H1 (cell line): ENCODE data around the gene NLGN4X. TPM values are rescaled to one million over a fixed set of nuclear protein-coding genes. Genes with fewer than 3 reads are reported as not detected.

Experiments used
- CTCF ChIA-PET: fragments of 300-600 bp; sonication (Branson Sonifier 250); formaldehyde crosslinking; loops from one replicate; lab custom pipeline; 2021; ENCODE audit not compliant: partially characterized antibody; lab: Charles Lee
- POLR2A ChIA-PET: fragments of 300-600 bp; sonication (Branson Sonifier 250); formaldehyde crosslinking; loops from one replicate; lab custom pipeline; 2021; ENCODE audit warnings: inconsistent platforms; ENCODE audit not compliant: partially characterized antibody; lab: Charles Lee
- DNase-seq, 2 experiments: peaks; one replicate each; pipeline versions ENCODE4 v3.0.0 to v3.0.0-alpha.2; 2010 to 2022; ENCODE audit warnings: low spot score in 2 of 2, low read depth in 1 of 2, mixed read lengths in 1 of 2
- FAIRE-seq: peaks from 2 replicates; lab custom pipeline; 2011; peaks lifted over from hg19 to GRCh38; lab: Jason Lieb, UNC
- H2AFZ ChIP-seq: 2 replicates; pipeline ENCODE4 v1.8.1; 2012; ENCODE audit warnings: low read length, inconsistent platforms
- H2AK5ac ChIP-seq: 2 replicates; pipeline ENCODE4 v1.6.1; 2013; ENCODE audit warnings: low read depth, low read length
- H2BK120ac ChIP-seq: replicated peaks from 2 replicates; pipeline ENCODE3; 2013; ENCODE audit warnings: low read depth, low read length, inconsistent platforms
- H2BK12ac ChIP-seq: 2 replicates; pipeline ENCODE4 v1.6.1; 2013; ENCODE audit warnings: low read depth, low read length
- H2BK15ac ChIP-seq: 2 replicates; pipeline ENCODE4 v1.6.1; 2013; ENCODE audit warnings: low read length
- H2BK20ac ChIP-seq: 2 replicates; pipeline ENCODE4 v1.6.1; 2013; ENCODE audit warnings: low read length
- H2BK5ac ChIP-seq: 2 replicates; pipeline ENCODE4 v1.6.1; 2013; ENCODE audit warnings: low read depth, low read length
- H3K14ac ChIP-seq: 2 replicates; pipeline ENCODE4 v1.6.1; 2013; ENCODE audit warnings: inconsistent platforms; ENCODE audit not compliant: insufficient read length
- H3K18ac ChIP-seq: 2 replicates; pipeline ENCODE4 v1.6.1; 2013; ENCODE audit warnings: low read length; ENCODE audit errors: extremely low read depth
- H3K23ac ChIP-seq: 2 replicates; pipeline ENCODE4 v1.6.1; 2013; ENCODE audit warnings: inconsistent platforms; ENCODE audit not compliant: insufficient read length
- H3K23me2 ChIP-seq: 2 replicates; pipeline ENCODE4 v1.6.1; 2013; ENCODE audit warnings: low read depth, low read length
- H3K27ac ChIP-seq: 2 replicates; pipeline ENCODE4 v1.6.1; 2011; ENCODE audit warnings: low read depth, low read length, inconsistent platforms
- H3K27me3 ChIP-seq, 4 experiments: replicated peaks in 1 of 4; 1 replicate in 1 of 4; 2 replicates in 3 of 4; pipeline versions ENCODE4 v1.6.1 to v1.8.1; 2011 to 2013; ENCODE audit warnings: low read length in 3 of 4, mild to moderate bottlenecking in 3 of 4, inconsistent platforms in 2 of 4, mixed read lengths in 2 of 4, moderate library complexity in 1 of 4; ENCODE audit not compliant: control insufficient read depth in 3 of 4, insufficient read depth in 3 of 4; ENCODE audit errors: extremely low read depth in 1 of 4
- H3K36me3 ChIP-seq, 4 experiments: 2 replicates each; pipeline versions ENCODE4 v1.6.1 to v1.8.1; 2011 to 2013; ENCODE audit warnings: mild to moderate bottlenecking in 4 of 4, low read length in 3 of 4, moderate library complexity in 2 of 4, control low read depth in 1 of 4, inconsistent platforms in 1 of 4; ENCODE audit not compliant: insufficient read depth in 4 of 4, control insufficient read depth in 2 of 4
- H3K4ac ChIP-seq: replicated peaks from 2 replicates; pipeline ENCODE3; 2013; ENCODE audit warnings: low read length, low read depth, mixed read lengths, inconsistent platforms; ENCODE audit not compliant: insufficient read length
- H3K4me1 ChIP-seq, 4 experiments: replicated peaks in 1 of 4; 1 replicate in 1 of 4; 2 replicates in 3 of 4; pipeline versions ENCODE4 v1.6.1 to v1.8.1; 2011 to 2013; ENCODE audit warnings: low read length in 3 of 4, inconsistent platforms in 2 of 4, mixed read lengths in 1 of 4; ENCODE audit not compliant: insufficient read depth in 4 of 4, control insufficient read depth in 3 of 4
- H3K4me2 ChIP-seq, 2 experiments: 2 replicates each; pipeline versions ENCODE4 v1.6.1 to v1.8.1; 2011 to 2013; ENCODE audit warnings: low read depth in 2 of 2, low read length in 2 of 2, control low read depth in 1 of 2, inconsistent platforms in 1 of 2, mild to moderate bottlenecking in 1 of 2; ENCODE audit not compliant: insufficient read depth in 1 of 2
- H3K4me3 ChIP-seq, 4 experiments: fragments of 200-600, 300-600 bp in 1 of 4; sonication (generic), shearing (Covaris generic), sonication (Bioruptor Twin) in 1 of 4; 2 replicates each; pipeline versions ENCODE4 v1.5.1 to v1.8.1; 2011 to 2016; ENCODE audit warnings: low read length in 4 of 4, low read depth in 3 of 4, control low read depth in 2 of 4, inconsistent platforms in 2 of 4, mild to moderate bottlenecking in 2 of 4, mixed read lengths in 1 of 4, moderate library complexity in 1 of 4; ENCODE audit not compliant: insufficient read depth in 2 of 4; ENCODE audit errors: extremely low read depth in 1 of 4
- H3K56ac ChIP-seq: replicated peaks from 2 replicates; pipeline ENCODE3; 2013; ENCODE audit warnings: low read depth, mild to moderate bottlenecking, mixed read lengths, low read length, inconsistent platforms; ENCODE audit not compliant: insufficient read length
- H3K79me1 ChIP-seq: 2 replicates; pipeline ENCODE4 v1.6.1; 2013; ENCODE audit warnings: low read depth, low read length, control low read depth
- H3K79me2 ChIP-seq, 2 experiments: 2 replicates each; pipeline versions ENCODE4 v1.6.1 to v1.8.1; 2012 to 2013; ENCODE audit warnings: low read length in 2 of 2, mild to moderate bottlenecking in 2 of 2, inconsistent platforms in 1 of 2; ENCODE audit not compliant: insufficient read depth in 2 of 2, control insufficient read depth in 1 of 2
- H3K9ac ChIP-seq, 4 experiments: replicated peaks in 1 of 4; 1 replicate in 1 of 4; 2 replicates in 3 of 4; pipeline versions ENCODE4 v1.6.1 to v1.8.1; 2011 to 2013; ENCODE audit warnings: low read depth in 3 of 4, low read length in 3 of 4, control low read depth in 2 of 4, mild to moderate bottlenecking in 2 of 4, moderate library complexity in 2 of 4, inconsistent platforms in 1 of 4; ENCODE audit errors: extremely low read depth in 1 of 4
- H3K9me3 ChIP-seq, 2 experiments: 2 replicates each; pipeline versions ENCODE4 v1.6.1 to v1.8.1; 2012 to 2013; ENCODE audit warnings: mild to moderate bottlenecking in 2 of 2, moderate library complexity in 2 of 2, control low read depth in 1 of 2, inconsistent platforms in 1 of 2, low read depth in 1 of 2, low read length in 1 of 2, mixed read lengths in 1 of 2; ENCODE audit not compliant: insufficient read depth in 2 of 2
- H4K20me1 ChIP-seq, 2 experiments: replicated peaks in 1 of 2; 2 replicates each; pipeline versions ENCODE3 to v1.8.1; 2011 to 2013; ENCODE audit warnings: inconsistent platforms in 2 of 2, low read length in 2 of 2, mild to moderate bottlenecking in 1 of 2; ENCODE audit not compliant: insufficient read depth in 2 of 2, control insufficient read depth in 1 of 2
- H4K5ac ChIP-seq: 2 replicates; pipeline ENCODE4 v1.6.1; 2013; ENCODE audit warnings: low read length, low read depth, mixed read lengths, inconsistent platforms; ENCODE audit not compliant: insufficient read length
- H4K8ac ChIP-seq: 2 replicates; pipeline ENCODE4 v1.8.0; 2013; ENCODE audit warnings: mild to moderate bottlenecking, moderate library complexity, low read length, inconsistent platforms; ENCODE audit not compliant: insufficient read depth; ENCODE audit errors: extremely low read depth
- H4K91ac ChIP-seq: replicated peaks from 2 replicates; pipeline ENCODE3; 2013; ENCODE audit warnings: low read length, mixed read lengths, inconsistent platforms; ENCODE audit not compliant: insufficient read length
- CBX5 ChIP-seq: fragments of 300-800, 300-1000 bp; sonication (generic); IDR thresholded peaks from 2 replicates; pipeline ENCODE4 v1.7.1; 2016; ENCODE audit warnings: antibody characterized with exemption, low read length, low read depth
- TBP ChIP-seq: IDR thresholded peaks from 2 replicates; pipeline ENCODE4 v1.6.1; 2011; ENCODE audit warnings: low read depth, low read length, improper control_type of control experiment
- TCF12 ChIP-seq: IDR thresholded peaks from 2 replicates; pipeline ENCODE4 v1.6.1; 2011; ENCODE audit warnings: low read depth, mild to moderate bottlenecking, low read length
- WGBS, 2 experiments: shearing (Covaris generic) in 1 of 2; methylation state at CpG; one replicate each; pipeline versions ENCODE4 v1.1.6 to v1.1.7; 2013 to 2015; ENCODE audit warnings: low lambda C conversion rate in 2 of 2, mixed read lengths in 2 of 2, inconsistent platforms in 1 of 2, low coverage in 1 of 2, missing lambda C conversion rate in 1 of 2; ENCODE audit not compliant: insufficient replicate concordance in 2 of 2, insufficient coverage in 1 of 2, insufficient read length in 1 of 2; ENCODE audit errors: extremely low coverage in 1 of 2, missing lambda C conversion rate in 1 of 2; 5-methylcytosine and 5-hydroxymethylcytosine counted together
- polyA plus RNA-seq, 7 experiments: library from polyadenylated mRNA; depleted of rRNA in 3 of 7; stranded (reverse) in 5 of 7; unstranded in 2 of 7; fragments of >200 nt in 5 of 7; fragments of 200-250 nt in 2 of 7; gene quantifications; 1 replicate in 5 of 7; 2 replicates in 1 of 7; 4 replicates in 1 of 7; pipeline versions ENCODE4 v1.2.1 to v1.2.3, GENCODE V29; 2011 to 2013; ENCODE audit warnings: missing spikeins in 2 of 7, mixed read lengths in 2 of 7
- total RNA-seq: library from RNA; stranded (reverse); fragmentation: NEBNext Ultra II Directional; extraction: Animal tissue kit (Norgen Biotek cat#: 25700); gene quantifications from 2 replicates; pipeline ENCODE4 v1.2.1, GENCODE V29; 2021
- TF ChIP-seq, protein P1 (sequence below), 3 experiments: IDR thresholded peaks; 1 replicate in 2 of 3; 2 replicates in 1 of 3; pipeline versions ENCODE4 v1.5.1 to v1.6.1; 2011; ENCODE audit warnings: low read length in 3 of 3, mild to moderate bottlenecking in 3 of 3, inconsistent platforms in 2 of 3, low read depth in 1 of 3, moderate library complexity in 1 of 3; ENCODE audit not compliant: insufficient read depth in 1 of 3; ENCODE audit errors: control extremely low read depth in 1 of 3

The NLGN4X gene
- total and polyA plus RNA-seq, 2 of the 8 experiments (the other 6 are each of a cell fraction or from before 2014, with no cell fraction given) = 104 to 124 TPM

DNA sequence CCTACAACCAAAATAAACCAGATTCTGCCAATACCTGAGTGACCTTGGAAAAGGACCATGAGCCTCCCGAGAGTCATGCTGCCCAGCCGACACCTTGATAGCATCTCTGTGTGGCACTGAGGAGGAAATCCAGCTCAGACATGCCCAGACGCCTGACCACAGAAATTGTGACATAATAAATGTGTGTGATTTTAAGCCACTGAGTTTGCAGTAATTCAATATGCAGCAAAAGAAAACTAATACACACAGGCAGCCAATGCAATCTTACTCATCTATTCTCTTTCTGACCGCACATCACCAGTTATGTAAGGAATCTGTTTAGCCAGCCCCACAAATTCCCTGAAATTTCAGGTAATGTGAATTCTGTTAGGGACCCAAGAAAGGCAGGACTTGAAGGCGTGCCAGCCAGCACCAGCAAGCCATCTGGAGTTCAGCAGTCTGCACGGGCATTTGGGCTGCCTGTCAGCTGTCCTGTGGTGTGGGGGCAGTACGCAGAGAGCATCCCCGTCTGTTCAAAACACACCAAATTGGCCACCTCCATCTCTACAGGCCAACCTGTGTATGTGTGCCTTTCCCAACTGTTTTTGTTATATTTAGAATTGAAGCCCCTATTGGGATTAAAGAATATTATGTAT lies 176.4 kb downstream of the NLGN4X start:
- no peak overlapping the region for H2BK120ac ChIP-seq
- H2BK12ac ChIP-seq = no peak overlapping the region
- H3K56ac ChIP-seq = no peak overlapping the region
- no peaks in the 10 kb centered on the region; a peak in 1 of 8 replicates for H3K36me3 ChIP-seq
- no peak overlapping the region for H2AFZ ChIP-seq
- no peak overlapping the region for H2BK15ac ChIP-seq
- H3K18ac ChIP-seq = no peak overlapping the region
- H3K4ac ChIP-seq = no peak overlapping the region
- ChIA-PET POLR2A (no interaction called here), CTCF (no interaction called here)
- no peaks in the 10 kb centered on the region for H3K9me3 ChIP-seq
- H3K9ac ChIP-seq = no peak overlapping the region
- no peaks in the 10 kb centered on the region for H3K27me3 ChIP-seq
- no peak overlapping the region for H3K4me2 ChIP-seq
- H3K4me3 ChIP-seq = no peak overlapping the region
- no peak overlapping the region for H3K27ac ChIP-seq
- H3K23ac ChIP-seq = no peak overlapping the region
- no peak overlapping the region for H4K5ac ChIP-seq
- FAIRE-seq (no peak), DNase-seq (no peak)
- no peaks in the 10 kb centered on the region for H3K23me2 ChIP-seq
- TF ChIP-seq TCF12 = no peak
- TF ChIP-seq CBX5 = no peak
- TF ChIP-seq TBP = no peak
- TF ChIP-seq, protein P1, sequence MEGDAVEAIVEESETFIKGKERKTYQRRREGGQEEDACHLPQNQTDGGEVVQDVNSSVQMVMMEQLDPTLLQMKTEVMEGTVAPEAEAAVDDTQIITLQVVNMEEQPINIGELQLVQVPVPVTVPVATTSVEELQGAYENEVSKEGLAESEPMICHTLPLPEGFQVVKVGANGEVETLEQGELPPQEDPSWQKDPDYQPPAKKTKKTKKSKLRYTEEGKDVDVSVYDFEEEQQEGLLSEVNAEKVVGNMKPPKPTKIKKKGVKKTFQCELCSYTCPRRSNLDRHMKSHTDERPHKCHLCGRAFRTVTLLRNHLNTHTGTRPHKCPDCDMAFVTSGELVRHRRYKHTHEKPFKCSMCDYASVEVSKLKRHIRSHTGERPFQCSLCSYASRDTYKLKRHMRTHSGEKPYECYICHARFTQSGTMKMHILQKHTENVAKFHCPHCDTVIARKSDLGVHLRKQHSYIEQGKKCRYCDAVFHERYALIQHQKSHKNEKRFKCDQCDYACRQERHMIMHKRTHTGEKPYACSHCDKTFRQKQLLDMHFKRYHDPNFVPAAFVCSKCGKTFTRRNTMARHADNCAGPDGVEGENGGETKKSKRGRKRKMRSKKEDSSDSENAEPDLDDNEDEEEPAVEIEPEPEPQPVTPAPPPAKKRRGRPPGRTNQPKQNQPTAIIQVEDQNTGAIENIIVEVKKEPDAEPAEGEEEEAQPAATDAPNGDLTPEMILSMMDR (IDR thresholded peaks at IDR 0.05; ENCODE audit: control extremely low read depth in 1 of 3, insufficient read depth in 1 of 3, low read depth in 1 of 3, low read length in 3 of 3) = no peak
- peaks cover 0 to 3% (median 0%) of the 10 kb centered on the region in 4 experiments; a peak in 1 of 7 replicates for H3K4me1 ChIP-seq
- H4K91ac ChIP-seq = no peak overlapping the region
- 82% methylated on average over 8 of the region's 8 CpGs; no CpG with 5 or more reads in 1 of the 2 experiments for WGBS, 2 experiments
- no peak overlapping the region for H4K8ac ChIP-seq
- H2AK5ac ChIP-seq = no peak overlapping the region
- H2BK5ac ChIP-seq = no peak overlapping the region
- H2BK20ac ChIP-seq = no peak overlapping the region
- no peaks in the 10 kb centered on the region for H4K20me1 ChIP-seq
- H3K14ac ChIP-seq = no peak overlapping the region
- H3K79me2 ChIP-seq = peaks cover 0 to 66% of the 10 kb centered on the region in 2 experiments; a peak in 2 of 4 replicates
- H3K79me1 ChIP-seq = no peaks in the 10 kb centered on the region
